DND-41 (cell line): ENCODE results near the gene NTSR2.

Experiments used
- EZH2 ChIP-seq: IDR thresholded peaks from 3 replicates; pipeline ENCODE4 v1.6.1; 2012; ENCODE audit warnings: borderline replicate concordance, low read depth, mild to moderate bottlenecking, moderate library complexity, low read length, inconsistent platforms; ENCODE audit not compliant: severe bottlenecking
- TF ChIP-seq, protein P1 (sequence below): IDR thresholded peaks from 2 replicates; pipeline ENCODE4 v1.5.1; 2012; ENCODE audit warnings: borderline replicate concordance, low read length, moderate library complexity, mild to moderate bottlenecking; ENCODE audit not compliant: poor library complexity, severe bottlenecking; ENCODE audit errors: extremely low read depth

DNA sequence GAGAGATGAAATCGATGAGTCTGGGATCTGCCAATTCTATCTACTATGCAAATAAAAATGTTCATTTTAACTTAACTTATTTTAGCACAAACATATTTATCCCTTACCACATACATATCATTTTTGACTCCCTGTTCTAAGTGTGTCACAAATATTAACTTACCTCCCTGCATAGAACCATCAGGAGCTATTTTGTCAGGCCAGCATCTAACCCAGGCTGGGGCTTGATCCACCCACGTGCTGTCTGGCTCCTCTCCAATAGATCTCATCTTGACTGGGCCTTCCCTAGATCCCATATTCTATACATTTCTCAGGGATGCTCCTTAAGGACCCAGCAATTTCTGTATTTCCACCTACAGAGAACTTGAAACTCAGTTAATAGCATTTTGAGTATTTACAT lies 20.9 kb downstream of the NTSR2 start:
- TF ChIP-seq, protein P1, sequence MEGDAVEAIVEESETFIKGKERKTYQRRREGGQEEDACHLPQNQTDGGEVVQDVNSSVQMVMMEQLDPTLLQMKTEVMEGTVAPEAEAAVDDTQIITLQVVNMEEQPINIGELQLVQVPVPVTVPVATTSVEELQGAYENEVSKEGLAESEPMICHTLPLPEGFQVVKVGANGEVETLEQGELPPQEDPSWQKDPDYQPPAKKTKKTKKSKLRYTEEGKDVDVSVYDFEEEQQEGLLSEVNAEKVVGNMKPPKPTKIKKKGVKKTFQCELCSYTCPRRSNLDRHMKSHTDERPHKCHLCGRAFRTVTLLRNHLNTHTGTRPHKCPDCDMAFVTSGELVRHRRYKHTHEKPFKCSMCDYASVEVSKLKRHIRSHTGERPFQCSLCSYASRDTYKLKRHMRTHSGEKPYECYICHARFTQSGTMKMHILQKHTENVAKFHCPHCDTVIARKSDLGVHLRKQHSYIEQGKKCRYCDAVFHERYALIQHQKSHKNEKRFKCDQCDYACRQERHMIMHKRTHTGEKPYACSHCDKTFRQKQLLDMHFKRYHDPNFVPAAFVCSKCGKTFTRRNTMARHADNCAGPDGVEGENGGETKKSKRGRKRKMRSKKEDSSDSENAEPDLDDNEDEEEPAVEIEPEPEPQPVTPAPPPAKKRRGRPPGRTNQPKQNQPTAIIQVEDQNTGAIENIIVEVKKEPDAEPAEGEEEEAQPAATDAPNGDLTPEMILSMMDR, result no peak
- TF ChIP-seq EZH2, result no peak
